Measurements from ENCODE around the gene PEG3. TPM values are rescaled to one million over a fixed set of nuclear protein-coding genes. Genes with fewer than 3 reads are reported as not detected.
A peak's percentile ranks its signal among the peaks of the same experiment; 100 is the strongest.

PEG3 gene
- total RNA-seq, 4 donors from 2014 or later = 6.5 to 8.8 (median 7.3) TPM

GRCh38 chr19:56838909-56839651, 1.4 kb downstream of the PEG3 start:
- peak; percentile 72 for ATAC-seq (ENCODE audit: low FRiP score)
- DNase-seq (ENCODE audit: low spot score) = peak; percentile 91
- no peak for TF ChIP-seq CTCF (IDR thresholded peaks at IDR 0.05)

- ATAC-seq (ENCODE audit: low FRiP score) (peak; percentile 53), DNase-seq (ENCODE audit: low spot score) (peak; percentile 52)
- TF ChIP-seq CTCF (IDR thresholded peaks at IDR 0.05) = peak in 1 of 3 donors; percentile 8
Observed at GRCh38 chr19:56838024-56838908, 2.3 kb downstream of the PEG3 start.

GRCh38 chr19:56837492-56838023, 3.0 kb downstream of the PEG3 start:
- TF ChIP-seq CTCF (IDR thresholded peaks at IDR 0.05) = peak in 1 of 3 donors; percentile 52
- peak; percentile 37 for DNase-seq (ENCODE audit: low spot score)
- peak; percentile 36 for ATAC-seq (ENCODE audit: low FRiP score)

GRCh38 chr19:56837004-56837403, 3.5 kb downstream of the PEG3 start:
- TF ChIP-seq CTCF (IDR thresholded peaks at IDR 0.05) = no peak
- DNase-seq (ENCODE audit: low spot score) (no peak), ATAC-seq (ENCODE audit: low FRiP score) (no peak)

- TF ChIP-seq CTCF (IDR thresholded peaks at IDR 0.05) = no peak
- ATAC-seq (ENCODE audit: low FRiP score) = no peak
- DNase-seq (ENCODE audit: low spot score) = no peak
Observed at GRCh38 chr19:56836059-56836458, 4.5 kb downstream of the PEG3 start.

- ATAC-seq (ENCODE audit: low FRiP score) (no peak), DNase-seq (ENCODE audit: low spot score) (no peak)
- no peak for TF ChIP-seq CTCF (IDR thresholded peaks at IDR 0.05)
Observed at GRCh38 chr19:56835401-56835800, 5.1 kb downstream of the PEG3 start.
